SK-N-SH (cell line): ENCODE data around the gene ALKBH8. TPM values are rescaled to one million over a fixed set of nuclear protein-coding genes. Genes with fewer than 3 reads are reported as not detected.
"Not testable (repeated sequence)": the region's sequence is repeated elsewhere in the genome, so short reads cannot be mapped to it uniquely, and the experiment has no call there.

Experiments
- CTCF ChIA-PET: fragments of 300-600, 350-600 bp; formaldehyde crosslinking; extraction: SDS; loops from one replicate; lab custom pipeline; 2021; lab: Yijun Ruan, JAX
- POLR2A ChIA-PET: fragments of 350-600 bp; sonication (Branson Sonifier 250); formaldehyde crosslinking; extraction: SDS; loops from one replicate; lab custom pipeline; 2020; ENCODE audit warnings: antibody characterized with exemption, inconsistent platforms; lab: Yijun Ruan, JAX
- DNase-seq: peaks from one replicate; pipeline ENCODE4 v3.0.0; 2012
- H2AFZ ChIP-seq: fragments of 200-600 bp; sonication (generic); 2 replicates; pipeline ENCODE4 v1.8.1; 2016; ENCODE audit warnings: antibody characterized with exemption, mild to moderate bottlenecking, low read depth
- H3F3A ChIP-seq: fragments of 200-600 bp; sonication (generic); replicated peaks from 2 replicates; pipeline ENCODE3; 2016; ENCODE audit warnings: antibody characterized with exemption, mild to moderate bottlenecking; ENCODE audit not compliant: insufficient read depth
- H3K27ac ChIP-seq, 2 experiments: fragments of 200-500 bp in 1 of 2; fragments of 200-600 bp in 1 of 2; sonication (Bioruptor generic) in 1 of 2; sonication (generic), shearing (Covaris generic) in 1 of 2; 2 replicates each; pipeline versions ENCODE4 v1.5.1 to v1.6.1; 2014 to 2016; ENCODE audit warnings: low read depth in 2 of 2, inconsistent platforms in 1 of 2, low read length in 1 of 2, mild to moderate bottlenecking in 1 of 2, mixed read lengths in 1 of 2
- H3K27me3 ChIP-seq: fragments of 200-600 bp; sonication (generic), shearing (Covaris generic); 2 replicates; pipeline ENCODE4 v1.6.1; 2016; ENCODE audit warnings: mixed run types; ENCODE audit not compliant: insufficient read depth
- H3K36me3 ChIP-seq, 2 experiments: fragments of 200-500 bp in 1 of 2; fragments of 200-600 bp in 1 of 2; sonication (Bioruptor generic) in 1 of 2; sonication (generic) in 1 of 2; replicated peaks in 1 of 2; 2 replicates each; pipeline versions ENCODE3 to v1.5.1; 2014 to 2016; ENCODE audit warnings: low read length in 1 of 2, mild to moderate bottlenecking in 1 of 2; ENCODE audit not compliant: insufficient read depth in 2 of 2, control insufficient read depth in 1 of 2
- H3K4me1 ChIP-seq, 2 experiments: fragments of 200-500 bp in 1 of 2; fragments of 200-600 bp in 1 of 2; sonication (Bioruptor generic) in 1 of 2; sonication (generic), shearing (Covaris generic) in 1 of 2; 2 replicates each; pipeline versions ENCODE4 v1.5.1 to v1.6.1; 2014 to 2016; ENCODE audit warnings: low read depth in 1 of 2, low read length in 1 of 2, mixed run types in 1 of 2; ENCODE audit not compliant: insufficient read depth in 2 of 2, control insufficient read depth in 1 of 2
- H3K4me2 ChIP-seq: fragments of 200-600 bp; sonication (generic), shearing (Covaris generic); 2 replicates; pipeline ENCODE4 v1.6.1; 2017; ENCODE audit warnings: mixed run types
- H3K4me3 ChIP-seq, 2 experiments: fragments of 200-500 bp in 1 of 2; fragments of 200-600 bp in 1 of 2; sonication (Bioruptor generic) in 1 of 2; sonication (generic), shearing (Covaris generic) in 1 of 2; 2 replicates each; pipeline versions ENCODE4 v1.5.1 to v1.8.1; 2014 to 2016; ENCODE audit warnings: low read depth in 2 of 2, inconsistent platforms in 1 of 2, low read length in 1 of 2, mild to moderate bottlenecking in 1 of 2, mixed read lengths in 1 of 2, moderate library complexity in 1 of 2
- H3K79me2 ChIP-seq: fragments of 200-600 bp; sonication (generic); 2 replicates; pipeline ENCODE4 v1.8.1; 2017; ENCODE audit warnings: mild to moderate bottlenecking; ENCODE audit not compliant: insufficient read depth
- H3K9ac ChIP-seq: fragments of 200-600 bp; sonication (generic); 2 replicates; pipeline ENCODE4 v1.6.1; 2017; ENCODE audit warnings: mixed run types
- H3K9me2 ChIP-seq: fragments of 200-600 bp; sonication (generic); 2 replicates; pipeline ENCODE4 v1.6.1; 2017; ENCODE audit warnings: mixed run types
- H3K9me3 ChIP-seq: fragments of 200-600 bp; sonication (generic); 2 replicates; pipeline ENCODE4 v1.6.1; 2017; ENCODE audit warnings: mixed run types, mild to moderate bottlenecking, moderate library complexity
- H4K20me1 ChIP-seq: fragments of 200-600 bp; sonication (generic); 2 replicates; pipeline ENCODE4 v1.6.1; 2017; ENCODE audit warnings: mild to moderate bottlenecking, mixed run types; ENCODE audit not compliant: insufficient read depth
- ELF1 ChIP-seq: IDR thresholded peaks from 2 replicates; pipeline ENCODE4 v1.4.0; 2012
- EP300 ChIP-seq, 2 experiments: IDR thresholded peaks; 2 replicates each; pipeline versions ENCODE4 v1.4.0 to v1.6.1; 2012; ENCODE audit warnings: borderline replicate concordance in 1 of 2, low read depth in 1 of 2, low read length in 1 of 2
- EZH2phosphoT487 ChIP-seq: fragments of 200-600 bp; sonication (generic); IDR thresholded peaks from 2 replicates; pipeline ENCODE4 v1.6.1; 2017; ENCODE audit warnings: low read depth, mixed run types, mild to moderate bottlenecking, antibody characterized with exemption, moderate library complexity, borderline replicate concordance
- FOSL2 ChIP-seq: IDR thresholded peaks from 2 replicates; pipeline ENCODE4 v1.4.0; 2012; ENCODE audit warnings: low read depth, mild to moderate bottlenecking, moderate library complexity, borderline replicate concordance
- FOXJ3 ChIP-seq: sonication (generic); formaldehyde crosslinking; IDR thresholded peaks from 2 replicates; pipeline ENCODE4 v1.5.1; 2020; ENCODE audit warnings: mild to moderate bottlenecking, missing genetic modification reagents
- FOXM1 ChIP-seq: IDR thresholded peaks from 2 replicates; pipeline ENCODE4 v1.4.0; 2012; ENCODE audit warnings: low read depth, mild to moderate bottlenecking
- GABPA ChIP-seq: IDR thresholded peaks from 2 replicates; pipeline ENCODE4 v1.4.0; 2012; ENCODE audit warnings: low read depth, mild to moderate bottlenecking
- GATA2 ChIP-seq: sonication (generic); formaldehyde crosslinking; IDR thresholded peaks from 2 replicates; pipeline ENCODE4 v1.5.0; 2020; ENCODE audit warnings: mild to moderate bottlenecking, missing genetic modification reagents
- JUND ChIP-seq: IDR thresholded peaks from 2 replicates; pipeline ENCODE4 v1.4.0; 2012
- MAX ChIP-seq: IDR thresholded peaks from 2 replicates; pipeline ENCODE4 v1.4.0; 2012; ENCODE audit warnings: low read depth
- NRF1 ChIP-seq: IDR thresholded peaks from 2 replicates; pipeline ENCODE4 v1.6.1; 2012; ENCODE audit warnings: low read depth, mild to moderate bottlenecking, low read length
- PBX3 ChIP-seq: IDR thresholded peaks from 2 replicates; pipeline ENCODE4; 2012
- POLR2AphosphoS5 ChIP-seq: IDR thresholded peaks from 2 replicates; pipeline ENCODE4 v1.6.1; 2012; ENCODE audit warnings: low read depth, low read length
- RXRA ChIP-seq: IDR thresholded peaks from 2 replicates; pipeline ENCODE4 v1.4.0; 2012; ENCODE audit warnings: low read depth, mild to moderate bottlenecking, borderline replicate concordance
- SMC3 ChIP-seq: IDR thresholded peaks from 2 replicates; pipeline ENCODE4 v1.6.1; 2012; ENCODE audit warnings: low read depth, low read length, improper control_type of control experiment
- TAF1 ChIP-seq: IDR thresholded peaks from 2 replicates; pipeline ENCODE4 v1.6.1; 2012; ENCODE audit warnings: low read depth, mild to moderate bottlenecking, low read length, moderate library complexity, borderline replicate concordance
- TCF12 ChIP-seq: IDR thresholded peaks from 2 replicates; pipeline ENCODE4 v1.4.0; 2012
- USF2 ChIP-seq: fragments of 150-350 bp; IDR thresholded peaks from 2 replicates; pipeline ENCODE4 v1.6.1; 2017; ENCODE audit warnings: antibody characterized with exemption, low read length, low read depth, borderline replicate concordance
- YY1 ChIP-seq: IDR thresholded peaks from 2 replicates; pipeline ENCODE4 v1.4.0; 2012; ENCODE audit warnings: low read depth, mild to moderate bottlenecking
- ZBTB33 ChIP-seq: IDR thresholded peaks from 2 replicates; pipeline ENCODE4 v1.4.0; 2012; ENCODE audit warnings: low read depth, borderline replicate concordance
- WGBS: methylation state at CpG from one replicate; pipeline ENCODE4 v1.1.6; 2017; ENCODE audit warnings: low lambda C conversion rate; 5-methylcytosine and 5-hydroxymethylcytosine counted together
- polyA plus RNA-seq, 3 experiments: library from polyadenylated mRNA; depleted of rRNA; stranded (reverse); fragments of >200 nt; gene quantifications; 2 replicates each; pipeline ENCODE4 v1.2.3, GENCODE V29; 2012

Gene ALKBH8
- polyA plus RNA-seq, 1 of the 3 experiments (the other 2 are of a cell fraction), result 2.4 TPM

- H3K79me2 ChIP-seq, result no peaks in the 10 kb centered on the region
- 63% methylated on average over 3 of the region's 3 CpGs for WGBS
- no peaks in the 10 kb centered on the region for H4K20me1 ChIP-seq
- no peak for DNase-seq
- no peaks in the 10 kb centered on the region for H3K27me3 ChIP-seq
- no peaks in the 10 kb centered on the region for H3K9me2 ChIP-seq
- no peaks in the 10 kb centered on the region for H3F3A ChIP-seq
- H3K36me3 ChIP-seq, result peaks cover 13 to 17% of the 10 kb centered on the region in 2 experiments
- H3K4me3 ChIP-seq, result no peak overlapping the region
- no peaks in the 10 kb centered on the region for H3K4me1 ChIP-seq
- TF ChIP-seq ELF1, result no peak
- TF ChIP-seq USF2, result no peak
- TF ChIP-seq YY1, result no peak
- TF ChIP-seq EZH2phosphoT487, result no peak
- TF ChIP-seq PBX3, result no peak
- no peak for TF ChIP-seq FOXM1
- TF ChIP-seq FOSL2, result no peak
- no peak for TF ChIP-seq RXRA
- no peak for TF ChIP-seq SMC3
- TF ChIP-seq JUND, result no peak
- TF ChIP-seq POLR2AphosphoS5, result no peak
- no peak for TF ChIP-seq GATA2 (CRISPR knock-in tag)
- POLR2A ChIA-PET, result no interaction called here
- no peak overlapping the region for H3K27ac ChIP-seq
- H3K9me3 ChIP-seq, result no peaks in the 10 kb centered on the region
- H2AFZ ChIP-seq, result no peak overlapping the region
- H3K9ac ChIP-seq, result no peak overlapping the region
- CTCF ChIA-PET, result interaction anchor here (1.0 to 5.5 kb wide), 2 partner anchors 10 to 470 kb away, joined by 4 to 38 read pairs; partner anchors contain the start of gene CUL5
- H3K4me2 ChIP-seq, result no peak overlapping the region
Measured at GRCh38 chr11:107538821-107539220, 26.7 kb downstream of the ALKBH8 start.

GRCh38 chr11:107538239-107538638, 27.3 kb downstream of the ALKBH8 start:
- no peak overlapping the region for H2AFZ ChIP-seq
- no peaks in the 10 kb centered on the region for H3K79me2 ChIP-seq
- no peak overlapping the region for H3K4me2 ChIP-seq
- no peak overlapping the region for H3K4me3 ChIP-seq
- POLR2A ChIA-PET, result no interaction called here
- no peaks in the 10 kb centered on the region for H3K27me3 ChIP-seq
- CTCF ChIA-PET, result interaction anchor here (1.0 to 5.5 kb wide), 2 partner anchors 11 to 471 kb away, joined by 4 to 38 read pairs; partner anchors contain the start of gene CUL5
- H3K4me1 ChIP-seq, result no peaks in the 10 kb centered on the region
- TF ChIP-seq NRF1, result no peak
- no peak for TF ChIP-seq MAX
- no peak for TF ChIP-seq ZBTB33
- TF ChIP-seq TCF12, result no peak
- no peak for TF ChIP-seq FOXJ3 (CRISPR knock-in tag)
- no peak for TF ChIP-seq GATA2 (CRISPR knock-in tag)
- TF ChIP-seq TAF1, result no peak
- no peak for TF ChIP-seq EP300 (IDR thresholded peaks at IDR 0.05; ENCODE audit: borderline replicate concordance in 1 of 2, low read depth in 1 of 2, low read length in 1 of 2)
- TF ChIP-seq YY1, result no peak
- TF ChIP-seq GABPA, result no peak
- TF ChIP-seq POLR2AphosphoS5, result no peak
- no peak for TF ChIP-seq ELF1
- H3K36me3 ChIP-seq, result peaks cover 13 to 17% of the 10 kb centered on the region in 2 experiments
- H3K9me2 ChIP-seq, result no peaks in the 10 kb centered on the region
- DNase-seq, result no peak
- no peaks in the 10 kb centered on the region for H4K20me1 ChIP-seq
- no peaks in the 10 kb centered on the region for H3F3A ChIP-seq
- H3K27ac ChIP-seq, result no peak overlapping the region
- no peak overlapping the region for H3K9ac ChIP-seq
- H3K9me3 ChIP-seq, result no peaks in the 10 kb centered on the region

GRCh38 chr11:107537155-107537554, 28.4 kb downstream of the ALKBH8 start:
- POLR2A ChIA-PET, DNase-seq: not testable (repeated sequence)
- CTCF ChIA-PET, result interaction anchor here (5.5 kb wide), 1 partner anchor 12 kb away, joined by 38 read pairs; no protein-coding TSS in a partner anchor

More at GRCh38 chr11:107537155-107537554, 28.4 kb downstream of the ALKBH8 start:
- H3K4me2 ChIP-seq, H3K9ac ChIP-seq, H3K9me2 ChIP-seq, H3K79me2 ChIP-seq, H3F3A ChIP-seq, H4K20me1 ChIP-seq, H2AFZ ChIP-seq, H3K27ac ChIP-seq, H3K9me3 ChIP-seq, H3K27me3 ChIP-seq, H3K4me1 ChIP-seq, H3K4me3 ChIP-seq: not testable (repeated sequence)
- peaks cover 13 to 17% of the 10 kb centered on the region in 2 experiments for H3K36me3 ChIP-seq
